Measurements from ENCODE around the gene ITGBL1. TPM values are rescaled to one million over a fixed set of nuclear protein-coding genes. Genes with fewer than 3 reads are reported as not detected.

The ITGBL1 gene
- total and polyA plus RNA-seq, 2 of the 4 experiments (the other 2 are of a cell fraction) = 22.2 to 24.2 TPM

DNA sequence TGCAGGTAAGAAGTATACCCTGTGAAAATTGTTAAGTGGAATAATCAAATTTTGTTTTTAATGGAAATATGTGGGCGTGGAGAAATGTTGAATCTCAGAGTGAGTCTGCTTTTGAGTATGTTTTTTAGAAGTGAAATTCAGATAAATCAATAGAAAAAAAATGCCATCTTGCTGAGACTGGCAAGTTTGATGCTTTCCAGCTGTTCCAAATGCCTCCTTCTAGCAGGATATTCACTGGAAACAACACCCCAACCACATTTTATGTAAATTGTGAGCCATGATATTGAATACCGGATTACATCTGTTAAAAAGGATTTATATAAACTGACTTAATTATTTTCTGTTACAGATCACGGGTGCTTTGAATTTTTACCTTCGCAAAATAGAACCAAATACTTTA lies 115.4 kb downstream of the ITGBL1 start:
- Histone ChIP-seq H2BK5ac (ENCODE audit: low read depth, low read length, poor library complexity, severe bottlenecking) (no peak overlapping the region), H4K5ac (ENCODE audit: low read depth, low read length) (no peak overlapping the region), H3K18ac (ENCODE audit: low read depth, low read length) (no peak overlapping the region), H2AFZ (replicated peaks; ENCODE audit: low read length, poor library complexity) (no peak overlapping the region), H3K4me2 (ENCODE audit: low read depth, low read length) (no peak overlapping the region), H3K56ac (ENCODE audit: extremely low read depth, insufficient read depth, low read length) (no peak overlapping the region), H3K9me1 (ENCODE audit: insufficient read depth, low read length) (no peaks in the 10 kb centered on the region), H2BK15ac (ENCODE audit: low read depth, low read length) (no peak overlapping the region), H2BK120ac (ENCODE audit: low read depth, low read length) (no peak overlapping the region), H4K91ac (ENCODE audit: insufficient read depth, low read depth, low read length) (no peak overlapping the region), H4K20me1 (ENCODE audit: insufficient read depth, low read length) (no peaks in the 10 kb centered on the region), H2BK20ac (ENCODE audit: low read depth, low read length) (no peak overlapping the region), H3K9me3 (ENCODE audit: control insufficient read depth, insufficient read depth, low read length) (no peaks in the 10 kb centered on the region), H3K27ac (ENCODE audit: insufficient read depth, low read length) (no peak overlapping the region), H3K27me3 (ENCODE audit: control insufficient read depth, insufficient read depth, low read length) (no peaks in the 10 kb centered on the region), H2AK9ac (replicated peaks; ENCODE audit: low read depth, low read length, poor library complexity) (no peak overlapping the region), H3K4me3 (ENCODE audit: insufficient read depth, low read depth, low read length) (no peak overlapping the region), H3K23ac (ENCODE audit: low read depth, low read length) (no peak overlapping the region), H2AK5ac (ENCODE audit: low read depth, low read length) (no peak overlapping the region), H3K4ac (ENCODE audit: low read depth, low read length) (no peak overlapping the region), H3K79me1 (ENCODE audit: low read depth in 1 of 2, low read length in 2 of 2) (no peaks in the 10 kb centered on the region), H3K4me1 (ENCODE audit: control insufficient read depth, insufficient read depth, low read length) (no peaks in the 10 kb centered on the region), H3K36me3 (ENCODE audit: control insufficient read depth, insufficient read depth, low read length) (no peaks in the 10 kb centered on the region), H4K8ac (ENCODE audit: low read depth in 2 of 2, low read length in 2 of 2) (no peak overlapping the region), H3K14ac (replicated peaks; ENCODE audit: low read depth, low read length) (no peak overlapping the region), H3K9ac (ENCODE audit: low read depth, low read length) (no peak overlapping the region)
- BruUV-seq (replicated peaks) = no TSS peak
- POLR2A ChIA-PET (ENCODE audit: unreplicated experiment) = no interaction called here
- 100% methylated on average over 1 of the region's 4 CpGs; no CpG with 5 or more reads in 1 of the 2 experiments for WGBS, 2 experiments (ENCODE audit: extremely low coverage in 2 of 2, insufficient read length in 1 of 2)
- in situ Hi-C loops (cut with MboI; ENCODE audit: low sequenced_read_pairs) (no loop called here), dilution Hi-C loops (cut with HindIII; ENCODE audit: low sequenced_read_pairs, unreplicated experiment) (no loop called here), intact Hi-C loops (cut with micrococcal nuclease) (no loop called here)
- TF ChIP-seq USF2 (IDR thresholded peaks at IDR 0.05; ENCODE audit: low read depth, low read length) (no peak), ELK1 (IDR thresholded peaks at IDR 0.05; ENCODE audit: borderline replicate concordance, low read depth, low read length) (no peak), CTCF (conservative IDR thresholded peaks at IDR 0.05; ENCODE audit: low read depth, low read length) (no peak), SMC3 (IDR thresholded peaks at IDR 0.05; ENCODE audit: low read depth, low read length) (no peak), CHD1 (IDR thresholded peaks at IDR 0.05; ENCODE audit: low read depth, low read length) (no peak), CEBPB (IDR thresholded peaks at IDR 0.05; ENCODE audit: low read depth, low read length) (no peak), RCOR1 (IDR thresholded peaks at IDR 0.05; ENCODE audit: insufficient replicate concordance, low read length) (no peak), NFE2L2 (IDR thresholded peaks at IDR 0.05; ENCODE audit: low read depth, low read length) (no peak), RFX5 (IDR thresholded peaks at IDR 0.05; ENCODE audit: low read depth, low read length) (no peak), MAFK (IDR thresholded peaks at IDR 0.05; ENCODE audit: low read depth, low read length) (no peak), BHLHE40 (IDR thresholded peaks at IDR 0.05; ENCODE audit: low read depth, low read length) (no peak), MAZ (IDR thresholded peaks at IDR 0.05; ENCODE audit: borderline replicate concordance, low read depth, low read length) (no peak), FOS (IDR thresholded peaks at IDR 0.05; ENCODE audit: low read depth, low read length) (no peak)
- no peak for ATAC-seq (ENCODE audit: low read depth)
- DNase-seq = no peak
- CTCF ChIA-PET = no interaction called here

Data from IMR-90 (cell line).